Measurements from ENCODE around the gene HSD17B14. TPM values are rescaled to one million over a fixed set of nuclear protein-coding genes. Genes with fewer than 3 reads are reported as not detected.

HSD17B14 gene
- total and polyA plus RNA-seq, 2 of the 13 experiments (the other 11 are each of a cell fraction or from before 2014, with no cell fraction given): 0.58 to 1.2 TPM

GRCh38 chr19:48872182-48872883 lies 36.0 kb upstream of the HSD17B14 start, which contains the start of gene PPP1R15A (continued):
- TF ChIP-seq ZNF609 (CRISPR knock-in tag; IDR thresholded peaks at IDR 0.05; ENCODE audit: borderline replicate concordance) (peak; percentile 13; the same call in 1 of the 2 replicates), SIX1 (CRISPR knock-in tag; IDR thresholded peaks at IDR 0.05; ENCODE audit: borderline replicate concordance) (no peak), ZFP37 (CRISPR knock-in tag; IDR thresholded peaks at IDR 0.05; ENCODE audit: borderline replicate concordance) (0 out of 2 replicates have a peak, but pooled peaks have one; percentile 42), ZSCAN30 (CRISPR knock-in tag; IDR thresholded peaks at IDR 0.05) (no peak), EHMT2 (IDR thresholded peaks at IDR 0.05; ENCODE audit: borderline replicate concordance, low read depth, low read length) (no peak), ELF3 (CRISPR knock-in tag; IDR thresholded peaks at IDR 0.05) (peak; percentile 59), ZNF75D (CRISPR knock-in tag; IDR thresholded peaks at IDR 0.05; ENCODE audit: borderline replicate concordance) (no peak), MEIS2 (CRISPR knock-in tag; IDR thresholded peaks at IDR 0.05) (peak; percentile 83), ZNF510 (CRISPR knock-in tag; IDR thresholded peaks at IDR 0.05; ENCODE audit: low read depth) (no peak), TFDP1 (CRISPR knock-in tag; IDR thresholded peaks at IDR 0.05; ENCODE audit: borderline replicate concordance) (no peak; the same call in 1 of the 2 replicates), FIP1L1 (IDR thresholded peaks at IDR 0.05; ENCODE audit: borderline replicate concordance, insufficient read depth, low read depth, low read length) (no peak), THAP11 (CRISPR knock-in tag; IDR thresholded peaks at IDR 0.05) (peak; percentile 81), FOSL2 (CRISPR knock-in tag; IDR thresholded peaks at IDR 0.05) (peak; percentile 62; the same call in 1 of the 2 replicates), FOXA1 (IDR thresholded peaks at IDR 0.05) (no peak), FOXA1 (CRISPR knock-in tag; IDR thresholded peaks at IDR 0.05) (peak; percentile 89), SNRNP70 (IDR thresholded peaks at IDR 0.05; ENCODE audit: low read depth, low read length) (no peak), DNMT1 (CRISPR knock-in tag; IDR thresholded peaks at IDR 0.05) (no peak), ZNF644 (CRISPR knock-in tag; IDR thresholded peaks at IDR 0.05; ENCODE audit: low read depth) (no peak), CC2D1A (CRISPR knock-in tag; IDR thresholded peaks at IDR 0.05) (no peak), TFE3 (CRISPR knock-in tag; IDR thresholded peaks at IDR 0.05) (peak; percentile 75), POGZ (CRISPR knock-in tag; IDR thresholded peaks at IDR 0.05) (peak; percentile 71; the same call in 1 of the 2 replicates), ZNF607 (CRISPR knock-in tag; IDR thresholded peaks at IDR 0.05; ENCODE audit: borderline replicate concordance) (peak; percentile 89; the same call in 1 of the 2 replicates), YEATS2 (CRISPR knock-in tag; IDR thresholded peaks at IDR 0.05; ENCODE audit: borderline replicate concordance) (peak; percentile 74; the same call in 1 of the 2 replicates), NFYC (CRISPR knock-in tag; IDR thresholded peaks at IDR 0.05) (no peak)

All from HepG2 (cell line).